Measurements from ENCODE around the gene AQP12B.

DNA sequence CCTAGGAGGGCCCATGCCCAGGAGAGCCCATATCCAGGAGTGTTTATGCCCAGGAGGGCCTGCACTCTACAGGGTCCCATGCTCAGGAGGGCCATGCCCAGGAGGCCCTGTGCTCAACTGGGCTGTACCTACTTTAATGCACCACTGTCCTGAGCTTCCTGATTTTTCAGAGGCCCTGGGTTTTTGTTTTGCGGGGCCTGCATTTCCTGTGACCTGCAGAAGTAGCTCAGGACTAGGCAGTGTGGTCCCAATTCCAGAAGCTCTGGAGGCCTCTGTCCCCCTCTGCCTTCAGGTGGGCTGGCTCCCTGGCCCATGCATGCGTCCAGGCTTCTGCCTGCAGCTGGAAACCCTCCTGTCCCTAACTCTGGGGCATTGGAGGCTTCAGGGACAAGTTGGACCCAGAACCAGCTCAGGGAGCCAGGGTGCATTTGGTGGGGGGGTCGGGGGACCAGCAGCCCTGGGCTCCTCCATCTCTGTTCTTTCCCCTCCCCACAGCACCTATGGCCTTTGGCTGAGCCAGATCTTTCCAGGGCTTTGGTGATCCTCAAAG lies 46.6 kb downstream of the AQP12B start:
- TF ChIP-seq, protein P1, sequence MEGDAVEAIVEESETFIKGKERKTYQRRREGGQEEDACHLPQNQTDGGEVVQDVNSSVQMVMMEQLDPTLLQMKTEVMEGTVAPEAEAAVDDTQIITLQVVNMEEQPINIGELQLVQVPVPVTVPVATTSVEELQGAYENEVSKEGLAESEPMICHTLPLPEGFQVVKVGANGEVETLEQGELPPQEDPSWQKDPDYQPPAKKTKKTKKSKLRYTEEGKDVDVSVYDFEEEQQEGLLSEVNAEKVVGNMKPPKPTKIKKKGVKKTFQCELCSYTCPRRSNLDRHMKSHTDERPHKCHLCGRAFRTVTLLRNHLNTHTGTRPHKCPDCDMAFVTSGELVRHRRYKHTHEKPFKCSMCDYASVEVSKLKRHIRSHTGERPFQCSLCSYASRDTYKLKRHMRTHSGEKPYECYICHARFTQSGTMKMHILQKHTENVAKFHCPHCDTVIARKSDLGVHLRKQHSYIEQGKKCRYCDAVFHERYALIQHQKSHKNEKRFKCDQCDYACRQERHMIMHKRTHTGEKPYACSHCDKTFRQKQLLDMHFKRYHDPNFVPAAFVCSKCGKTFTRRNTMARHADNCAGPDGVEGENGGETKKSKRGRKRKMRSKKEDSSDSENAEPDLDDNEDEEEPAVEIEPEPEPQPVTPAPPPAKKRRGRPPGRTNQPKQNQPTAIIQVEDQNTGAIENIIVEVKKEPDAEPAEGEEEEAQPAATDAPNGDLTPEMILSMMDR (IDR thresholded peaks at IDR 0.05), result no peak
- TF ChIP-seq POLR2A (IDR thresholded peaks at IDR 0.05), result no peak

Data from heart left ventricle (tissue), 13 donors.